ENCODE results near the gene NOX5.

Gene NOX5

DNA sequence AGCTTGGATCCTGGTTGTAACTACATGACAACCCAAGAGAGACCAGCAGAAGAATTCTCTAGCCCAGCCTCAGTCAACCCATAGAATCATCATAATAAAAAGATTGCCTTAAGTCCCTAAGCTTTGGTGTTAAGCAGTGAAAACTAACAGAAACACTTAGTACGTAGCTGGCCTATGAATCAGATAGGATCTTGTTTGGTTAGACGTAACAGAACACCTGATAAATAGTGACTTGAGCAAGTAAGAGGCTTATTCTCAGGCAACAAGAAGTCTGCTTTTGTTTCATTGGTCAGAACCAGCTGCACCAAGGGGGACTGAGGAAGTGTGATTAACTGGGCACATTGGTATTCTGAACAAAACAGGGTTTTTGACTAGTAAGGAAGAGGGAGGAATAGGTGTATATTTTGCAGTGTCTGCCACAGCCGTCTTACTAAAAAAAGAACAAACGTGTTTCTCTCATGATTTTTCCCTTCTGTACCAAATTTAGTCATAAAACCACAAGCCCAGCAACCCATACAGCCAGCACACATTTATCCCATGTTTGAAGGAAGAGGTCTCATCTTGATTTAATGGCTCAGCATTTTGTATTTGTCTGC lies 92.6 kb downstream of the NOX5 start:
- DNase-seq, result no peak
